GM12874 (cell line): ENCODE results near the gene APMAP.

Experiments used
- TF ChIP-seq, protein P1 (sequence below): IDR thresholded peaks from 2 replicates; pipeline ENCODE4 v1.5.1; 2011; ENCODE audit warnings: low read depth, mild to moderate bottlenecking, control low read depth, low read length, moderate library complexity; ENCODE audit not compliant: insufficient read depth

APMAP gene, protein sequence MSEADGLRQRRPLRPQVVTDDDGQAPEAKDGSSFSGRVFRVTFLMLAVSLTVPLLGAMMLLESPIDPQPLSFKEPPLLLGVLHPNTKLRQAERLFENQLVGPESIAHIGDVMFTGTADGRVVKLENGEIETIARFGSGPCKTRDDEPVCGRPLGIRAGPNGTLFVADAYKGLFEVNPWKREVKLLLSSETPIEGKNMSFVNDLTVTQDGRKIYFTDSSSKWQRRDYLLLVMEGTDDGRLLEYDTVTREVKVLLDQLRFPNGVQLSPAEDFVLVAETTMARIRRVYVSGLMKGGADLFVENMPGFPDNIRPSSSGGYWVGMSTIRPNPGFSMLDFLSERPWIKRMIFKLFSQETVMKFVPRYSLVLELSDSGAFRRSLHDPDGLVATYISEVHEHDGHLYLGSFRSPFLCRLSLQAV

DNA sequence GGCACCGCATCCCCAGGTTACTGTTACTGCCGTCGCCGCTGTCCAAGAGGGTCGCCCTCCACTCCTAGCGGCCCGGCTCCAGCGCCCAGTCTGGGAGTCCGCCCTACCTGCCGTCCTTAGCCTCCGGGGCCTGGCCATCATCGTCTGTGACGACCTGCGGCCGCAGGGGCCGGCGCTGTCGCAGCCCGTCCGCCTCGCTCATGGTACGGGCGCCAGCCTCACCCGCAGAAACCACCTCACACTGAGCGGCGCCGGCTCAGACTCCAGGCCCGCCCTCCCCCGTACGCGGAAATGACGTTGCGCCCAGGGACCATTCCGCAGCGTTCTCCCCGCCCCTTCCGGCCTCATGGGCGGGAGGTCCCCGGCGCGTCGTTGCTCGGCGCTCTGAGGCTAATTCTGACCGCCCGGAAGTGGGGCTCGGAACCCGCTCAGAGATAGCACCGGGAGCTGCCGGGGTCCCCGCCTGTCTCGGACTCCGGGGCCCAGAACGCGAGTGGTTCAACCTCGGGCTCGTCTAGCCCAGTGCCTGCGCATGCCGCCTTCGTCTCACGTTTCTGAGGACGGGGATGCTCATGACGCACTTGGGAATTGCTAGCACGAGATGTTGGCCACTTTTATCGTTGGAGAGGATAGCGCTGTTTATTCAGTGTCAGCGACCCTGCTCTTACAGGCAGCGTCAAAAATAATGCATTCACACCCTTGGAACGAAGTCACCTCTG, at the start of gene APMAP:
Gene APMAP (minus strand): TSS at position 265 of the 719 bp plus-strand sequence. CDS start 63 bp downstream, at position 202.
- TF ChIP-seq, protein P1, sequence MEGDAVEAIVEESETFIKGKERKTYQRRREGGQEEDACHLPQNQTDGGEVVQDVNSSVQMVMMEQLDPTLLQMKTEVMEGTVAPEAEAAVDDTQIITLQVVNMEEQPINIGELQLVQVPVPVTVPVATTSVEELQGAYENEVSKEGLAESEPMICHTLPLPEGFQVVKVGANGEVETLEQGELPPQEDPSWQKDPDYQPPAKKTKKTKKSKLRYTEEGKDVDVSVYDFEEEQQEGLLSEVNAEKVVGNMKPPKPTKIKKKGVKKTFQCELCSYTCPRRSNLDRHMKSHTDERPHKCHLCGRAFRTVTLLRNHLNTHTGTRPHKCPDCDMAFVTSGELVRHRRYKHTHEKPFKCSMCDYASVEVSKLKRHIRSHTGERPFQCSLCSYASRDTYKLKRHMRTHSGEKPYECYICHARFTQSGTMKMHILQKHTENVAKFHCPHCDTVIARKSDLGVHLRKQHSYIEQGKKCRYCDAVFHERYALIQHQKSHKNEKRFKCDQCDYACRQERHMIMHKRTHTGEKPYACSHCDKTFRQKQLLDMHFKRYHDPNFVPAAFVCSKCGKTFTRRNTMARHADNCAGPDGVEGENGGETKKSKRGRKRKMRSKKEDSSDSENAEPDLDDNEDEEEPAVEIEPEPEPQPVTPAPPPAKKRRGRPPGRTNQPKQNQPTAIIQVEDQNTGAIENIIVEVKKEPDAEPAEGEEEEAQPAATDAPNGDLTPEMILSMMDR, result no peak

DNA sequence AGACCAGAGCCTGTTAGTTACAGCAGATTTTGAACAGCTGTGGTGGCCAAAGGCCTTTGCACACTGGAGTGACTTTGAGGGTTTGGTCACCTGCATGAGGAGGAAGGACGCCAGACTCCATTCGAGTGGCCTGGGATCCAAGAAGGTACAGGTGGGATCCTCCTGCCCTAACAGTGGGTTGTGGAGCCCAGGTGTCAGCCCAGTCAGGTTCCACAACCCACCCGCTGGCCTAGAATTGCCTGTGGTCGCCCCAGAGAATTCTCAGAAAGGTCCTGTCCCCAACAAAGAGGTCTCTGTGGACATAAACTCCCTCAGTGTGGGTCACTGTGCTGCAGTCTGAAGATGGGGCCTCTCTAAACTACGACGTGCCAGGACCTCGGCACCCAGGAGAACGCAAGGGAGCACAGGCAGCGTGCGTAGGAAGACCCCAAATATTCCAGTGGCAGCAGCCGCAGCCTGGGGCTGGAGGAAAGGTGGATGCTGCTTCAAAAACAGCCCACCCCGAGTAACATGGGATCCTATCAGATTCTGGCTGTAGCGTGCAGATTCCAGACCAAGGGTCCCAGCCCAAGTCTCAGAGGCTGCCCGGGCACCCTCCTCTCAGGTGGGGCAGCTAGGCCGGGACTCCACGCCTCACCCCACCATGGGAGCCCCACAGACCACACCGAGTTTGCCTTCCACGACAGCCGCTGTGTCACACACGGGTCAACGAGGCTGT, 49.4 kb upstream of the APMAP start:
- TF ChIP-seq, protein P1, result no peak

DNA sequence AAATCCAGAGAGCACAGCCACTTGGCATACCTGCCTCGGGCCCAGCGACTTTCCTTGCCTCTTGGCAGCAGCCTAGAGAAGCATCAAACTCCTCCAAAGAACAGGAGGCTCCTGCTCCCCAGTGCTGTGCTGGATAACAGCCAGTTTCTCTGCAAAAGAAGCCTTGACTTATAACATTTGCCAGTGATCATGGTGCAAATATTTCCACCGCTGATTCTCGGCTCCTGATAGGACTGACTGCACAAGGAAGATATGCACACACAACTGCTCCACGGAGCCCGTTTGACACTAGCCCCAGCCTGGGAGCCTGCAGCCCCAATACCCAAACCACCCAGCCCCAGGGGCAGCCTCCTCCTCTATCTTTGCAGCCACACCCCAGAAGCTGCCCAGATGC, 47.9 kb upstream of the APMAP start:
- TF ChIP-seq, protein P1, result no peak

GRCh38 chr20:25039697-25040437, 47.3 kb upstream of the APMAP start:
- TF ChIP-seq, protein P1, result no peak

- TF ChIP-seq, protein P1, result no peak
Observed at GRCh38 chr20:25038591-25039015, 46.1 kb upstream of the APMAP start.

GRCh38 chr20:25038103-25038410, 45.5 kb upstream of the APMAP start:
- TF ChIP-seq, protein P1, result no peak
